ENCODE measurements around the gene CNPY3. TPM values are rescaled to one million over a fixed set of nuclear protein-coding genes. Genes with fewer than 3 reads are reported as not detected.

CNPY3 gene
- total and polyA plus RNA-seq, 10 of the 15 experiments (the other 5 are each of a cell fraction or from before 2014, with no cell fraction given), result 7.2 to 102 (median 73.6) TPM

- ChIA-PET RAD21 (ENCODE audit: unreplicated experiment) (no interaction called here), CTCF (no interaction called here), SMC1A (ENCODE audit: uncharacterized antibody, unreplicated experiment) (no interaction called here), POLR2A (no interaction called here)
- FAIRE-seq (no peak), DNase-seq (ENCODE audit: low read depth, low spot score) (no peak), ATAC-seq (no peak)
- Histone ChIP-seq H3K79me2 (ENCODE audit: control insufficient read depth, insufficient read depth, low read length) (no peaks in the 10 kb centered on the region), H3K4me3 (no peak overlapping the region), H3K36me3 (ENCODE audit: control insufficient read depth in 2 of 2, insufficient read depth in 2 of 2, low read length in 1 of 2) (peaks cover 3 to 6% of the 10 kb centered on the region in 2 experiments), H3K9me3 (replicated peaks; ENCODE audit: control insufficient read depth, insufficient read depth, low read length) (no peaks in the 10 kb centered on the region), H3K27me3 (replicated peaks in 1 of 2; ENCODE audit: control insufficient read depth in 2 of 2, insufficient read depth in 2 of 2, low read length in 1 of 2) (no peaks in the 10 kb centered on the region), H3K4me1 (ENCODE audit: control insufficient read depth, insufficient read depth, low read length) (no peaks in the 10 kb centered on the region), H3K9ac (ENCODE audit: control insufficient read depth, insufficient read depth, low read length) (no peak overlapping the region), H4K20me1 (ENCODE audit: control insufficient read depth, insufficient read depth) (no peaks in the 10 kb centered on the region), H3K4me2 (ENCODE audit: control insufficient read depth, insufficient read depth) (no peak overlapping the region), H3K27ac (ENCODE audit: control insufficient read depth, insufficient read depth) (no peak overlapping the region), H2AFZ (ENCODE audit: control insufficient read depth, low read depth, low read length) (no peak overlapping the region)
- TSS peak; percentile 20 for BruUV-seq (replicated peaks)
- in situ Hi-C loops (cut with MboI) (no loop called here), intact Hi-C loops (cut with micrococcal nuclease; ENCODE audit: unreplicated experiment) (no loop called here)
- TF ChIP-seq REST (IDR thresholded peaks at IDR 0.05; ENCODE audit: low read depth, low read length), result no peak
- no peak for TF ChIP-seq SP1 (IDR thresholded peaks at IDR 0.05; ENCODE audit: low read depth, low read length)
- no peak for TF ChIP-seq YBX1 (IDR thresholded peaks at IDR 0.05)
- TF ChIP-seq ZNF592 (IDR thresholded peaks at IDR 0.05), result no peak
- no peak for TF ChIP-seq ZNF207 (IDR thresholded peaks at IDR 0.05; ENCODE audit: borderline replicate concordance)
- no peak for TF ChIP-seq SREBF1 (IDR thresholded peaks at IDR 0.05; ENCODE audit: low read length)
- no peak for TF ChIP-seq GATAD2B (conservative IDR thresholded peaks at IDR 0.05; ENCODE audit: low read depth)
- TF ChIP-seq BCLAF1 (IDR thresholded peaks at IDR 0.05), result no peak
- no peak for TF ChIP-seq HDAC2 (IDR thresholded peaks at IDR 0.05)
Measured at GRCh38 chr6:42947950-42948349, 18.7 kb downstream of the CNPY3 start.

All from GM12878 (cell line).